ENCODE measurements around the gene WSCD1.

The WSCD1 gene

GRCh38 chr17:6096201-6097004 is 26.2 kb downstream of the WSCD1 start:
- TF ChIP-seq, protein P1, sequence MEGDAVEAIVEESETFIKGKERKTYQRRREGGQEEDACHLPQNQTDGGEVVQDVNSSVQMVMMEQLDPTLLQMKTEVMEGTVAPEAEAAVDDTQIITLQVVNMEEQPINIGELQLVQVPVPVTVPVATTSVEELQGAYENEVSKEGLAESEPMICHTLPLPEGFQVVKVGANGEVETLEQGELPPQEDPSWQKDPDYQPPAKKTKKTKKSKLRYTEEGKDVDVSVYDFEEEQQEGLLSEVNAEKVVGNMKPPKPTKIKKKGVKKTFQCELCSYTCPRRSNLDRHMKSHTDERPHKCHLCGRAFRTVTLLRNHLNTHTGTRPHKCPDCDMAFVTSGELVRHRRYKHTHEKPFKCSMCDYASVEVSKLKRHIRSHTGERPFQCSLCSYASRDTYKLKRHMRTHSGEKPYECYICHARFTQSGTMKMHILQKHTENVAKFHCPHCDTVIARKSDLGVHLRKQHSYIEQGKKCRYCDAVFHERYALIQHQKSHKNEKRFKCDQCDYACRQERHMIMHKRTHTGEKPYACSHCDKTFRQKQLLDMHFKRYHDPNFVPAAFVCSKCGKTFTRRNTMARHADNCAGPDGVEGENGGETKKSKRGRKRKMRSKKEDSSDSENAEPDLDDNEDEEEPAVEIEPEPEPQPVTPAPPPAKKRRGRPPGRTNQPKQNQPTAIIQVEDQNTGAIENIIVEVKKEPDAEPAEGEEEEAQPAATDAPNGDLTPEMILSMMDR (IDR thresholded peaks at IDR 0.05): no peak

GRCh38 chr17:6097005-6097279 is 26.8 kb downstream of the WSCD1 start:
- TF ChIP-seq, protein P1 (IDR thresholded peaks at IDR 0.05): no peak

GRCh38 chr17:6098050-6098822 is 28.1 kb downstream of the WSCD1 start:
- TF ChIP-seq, protein P1 (IDR thresholded peaks at IDR 0.05): no peak

- TF ChIP-seq, protein P1 (IDR thresholded peaks at IDR 0.05): no peak
Measured at GRCh38 chr17:6098823-6099180, 28.6 kb downstream of the WSCD1 start.

DNA sequence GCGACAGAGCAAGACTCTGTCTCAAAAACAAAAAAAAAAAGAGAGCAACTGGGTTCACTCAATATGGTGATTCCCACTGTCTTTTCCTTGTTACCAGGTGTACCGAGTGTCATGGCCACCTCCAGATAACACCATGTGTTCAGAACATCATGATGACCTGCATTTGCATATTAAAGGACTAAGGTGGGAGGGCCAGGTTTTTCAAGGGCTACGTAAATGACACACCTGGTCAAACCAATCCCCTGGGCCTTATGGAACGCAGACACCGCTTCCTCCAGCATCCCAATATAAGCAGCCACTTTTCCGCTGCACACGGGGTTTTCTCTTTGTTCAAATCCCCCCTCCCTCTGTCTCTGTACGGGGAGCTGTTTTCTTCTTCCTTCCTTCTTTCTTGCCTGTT is 29.3 kb downstream of the WSCD1 start:
- TF ChIP-seq, protein P1 (IDR thresholded peaks at IDR 0.05): no peak

DNA sequence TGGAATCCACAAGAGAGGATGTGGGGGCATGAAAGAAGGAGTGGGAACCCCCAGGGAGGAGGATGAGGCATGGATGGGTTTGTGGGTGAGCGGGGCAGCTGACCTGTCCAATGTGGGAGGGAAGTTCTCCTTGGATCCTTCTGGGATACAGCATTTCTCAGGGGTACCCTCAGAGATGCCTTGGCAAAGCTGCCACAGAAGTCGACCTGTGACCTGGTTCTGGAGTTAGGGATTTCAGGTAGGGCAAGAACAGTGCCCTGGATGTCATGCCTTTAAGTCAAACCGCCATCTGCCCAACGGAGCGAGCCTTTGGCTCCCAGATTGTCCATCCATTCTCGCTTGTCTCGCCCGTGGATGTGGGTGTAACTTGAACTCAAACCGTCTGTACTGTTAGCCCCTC is 30.0 kb downstream of the WSCD1 start:
- TF ChIP-seq, protein P1 (IDR thresholded peaks at IDR 0.05): no peak

DNA sequence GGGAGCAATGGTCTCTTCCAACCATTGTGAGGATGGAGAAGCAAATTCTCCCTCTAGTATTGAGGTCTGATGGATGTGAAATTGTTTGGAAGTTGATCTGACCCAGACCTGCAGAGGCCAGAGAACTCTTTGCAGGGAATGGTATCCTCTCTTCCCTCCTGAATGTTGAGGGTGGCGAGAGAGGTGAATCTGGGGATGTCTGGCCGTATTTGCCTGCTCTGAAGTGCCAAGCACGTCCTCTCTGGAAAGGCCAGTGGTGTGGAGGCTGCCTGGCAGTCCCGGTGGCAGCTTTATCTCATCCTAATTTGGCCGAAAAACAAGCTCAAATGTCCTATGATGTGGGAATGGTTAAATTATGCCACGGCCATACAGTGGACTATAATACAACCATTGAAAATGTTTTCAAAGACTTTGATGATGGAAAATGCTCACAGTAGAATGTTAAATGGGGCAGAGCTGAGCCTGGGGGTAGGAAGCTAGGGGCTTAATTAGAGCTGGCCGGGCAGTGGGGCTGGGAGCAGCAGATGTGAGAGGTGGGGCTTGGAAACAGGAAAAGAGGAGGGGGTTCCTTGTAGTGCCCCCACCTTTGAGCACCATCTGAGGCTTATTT is 30.8 kb downstream of the WSCD1 start:
- TF ChIP-seq, protein P1 (IDR thresholded peaks at IDR 0.05): no peak

Measured in LNCAP (cell line).